ENCODE data around the gene CAMK2B.

CAMK2B gene

DNA sequence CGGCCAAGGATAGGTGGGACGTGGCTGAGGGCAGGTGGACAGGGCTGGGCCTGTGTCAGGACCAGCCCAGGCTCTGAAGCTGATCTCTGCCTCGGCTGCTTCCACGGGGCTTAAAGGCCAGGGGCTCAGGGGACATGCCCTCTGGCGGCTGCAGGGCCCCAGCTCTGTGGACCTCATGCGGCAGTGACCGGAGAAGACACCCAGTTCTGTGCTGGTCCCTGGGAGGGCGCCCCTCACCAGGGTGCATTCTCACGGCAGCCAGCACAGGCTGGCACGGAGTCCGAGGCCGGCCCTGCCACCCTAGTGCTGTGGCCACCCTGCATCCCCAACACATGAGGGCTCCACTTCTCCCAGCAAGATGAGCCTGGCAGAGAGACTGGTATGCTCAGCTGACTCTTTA is 94.3 kb downstream of the CAMK2B start:
- no peak overlapping the region for H3K9ac ChIP-seq (ENCODE audit: low read length)
- H4K20me1 ChIP-seq (ENCODE audit: insufficient read depth, low read length): no peaks in the 10 kb centered on the region
- no peaks in the 10 kb centered on the region for H3K9me2 ChIP-seq (replicated peaks; ENCODE audit: insufficient read depth, low read length)
- no peak overlapping the region for H3K4me2 ChIP-seq (ENCODE audit: low read depth, low read length)
- no peak overlapping the region for H3K4me3 ChIP-seq (ENCODE audit: low read length)
- H3K36me3 ChIP-seq (replicated peaks; ENCODE audit: insufficient read depth, low read length): no peaks in the 10 kb centered on the region
- no peaks in the 10 kb centered on the region for H3F3A ChIP-seq (ENCODE audit: insufficient read depth, low read length)
- H3K27ac ChIP-seq (ENCODE audit: low read length): no peak overlapping the region
- DNase-seq: no peak
- H3K9me3 ChIP-seq (replicated peaks; ENCODE audit: insufficient read depth, low read length): no peaks in the 10 kb centered on the region
- H2AFZ ChIP-seq (ENCODE audit: low read length): no peak overlapping the region
- peaks cover 88% of the 10 kb centered on the region for H3K27me3 ChIP-seq (replicated peaks; ENCODE audit: insufficient read depth, low read length)
- TF ChIP-seq EZH2 (optimal IDR thresholded peaks at IDR 0.05; ENCODE audit: low read depth, low read length) (no peak), EZH2phosphoT487 (IDR thresholded peaks at IDR 0.05; ENCODE audit: low read length) (no peak)
- TF ChIP-seq, protein P1, sequence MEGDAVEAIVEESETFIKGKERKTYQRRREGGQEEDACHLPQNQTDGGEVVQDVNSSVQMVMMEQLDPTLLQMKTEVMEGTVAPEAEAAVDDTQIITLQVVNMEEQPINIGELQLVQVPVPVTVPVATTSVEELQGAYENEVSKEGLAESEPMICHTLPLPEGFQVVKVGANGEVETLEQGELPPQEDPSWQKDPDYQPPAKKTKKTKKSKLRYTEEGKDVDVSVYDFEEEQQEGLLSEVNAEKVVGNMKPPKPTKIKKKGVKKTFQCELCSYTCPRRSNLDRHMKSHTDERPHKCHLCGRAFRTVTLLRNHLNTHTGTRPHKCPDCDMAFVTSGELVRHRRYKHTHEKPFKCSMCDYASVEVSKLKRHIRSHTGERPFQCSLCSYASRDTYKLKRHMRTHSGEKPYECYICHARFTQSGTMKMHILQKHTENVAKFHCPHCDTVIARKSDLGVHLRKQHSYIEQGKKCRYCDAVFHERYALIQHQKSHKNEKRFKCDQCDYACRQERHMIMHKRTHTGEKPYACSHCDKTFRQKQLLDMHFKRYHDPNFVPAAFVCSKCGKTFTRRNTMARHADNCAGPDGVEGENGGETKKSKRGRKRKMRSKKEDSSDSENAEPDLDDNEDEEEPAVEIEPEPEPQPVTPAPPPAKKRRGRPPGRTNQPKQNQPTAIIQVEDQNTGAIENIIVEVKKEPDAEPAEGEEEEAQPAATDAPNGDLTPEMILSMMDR (IDR thresholded peaks at IDR 0.05; ENCODE audit: low read length): no peak
- no peaks in the 10 kb centered on the region for H3K79me2 ChIP-seq (ENCODE audit: low read length)
- no peaks in the 10 kb centered on the region for H3K4me1 ChIP-seq (ENCODE audit: low read length)

DNA sequence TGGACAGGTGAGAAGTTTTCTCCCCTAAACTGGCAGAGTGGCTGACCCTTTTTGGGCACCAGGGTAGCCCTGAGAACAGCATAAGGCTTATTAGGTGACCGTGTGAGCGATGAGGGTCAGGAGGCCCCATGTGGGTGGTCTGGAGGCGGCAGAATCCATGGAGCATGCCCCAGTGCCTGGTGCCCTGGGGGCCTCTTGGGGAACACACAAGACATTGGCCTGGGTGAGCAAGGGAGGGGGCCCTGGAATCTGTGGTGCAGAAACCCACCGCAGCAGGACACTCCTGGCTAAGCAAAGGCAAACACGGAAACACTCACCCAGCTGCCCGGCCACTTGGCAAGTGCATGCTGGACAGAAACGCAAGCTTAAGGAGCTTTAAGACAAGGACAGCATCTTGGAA is 95.1 kb downstream of the CAMK2B start:
- Histone ChIP-seq H3K79me2 (ENCODE audit: low read length) (no peaks in the 10 kb centered on the region), H3K9me2 (replicated peaks; ENCODE audit: insufficient read depth, low read length) (no peaks in the 10 kb centered on the region), H3K27me3 (replicated peaks; ENCODE audit: insufficient read depth, low read length) (peaks cover 88% of the 10 kb centered on the region), H3K36me3 (replicated peaks; ENCODE audit: insufficient read depth, low read length) (no peaks in the 10 kb centered on the region), H3K4me2 (ENCODE audit: low read depth, low read length) (no peak overlapping the region), H3F3A (ENCODE audit: insufficient read depth, low read length) (no peaks in the 10 kb centered on the region), H3K4me1 (ENCODE audit: low read length) (no peaks in the 10 kb centered on the region), H2AFZ (ENCODE audit: low read length) (no peak overlapping the region), H3K27ac (ENCODE audit: low read length) (no peak overlapping the region), H3K9me3 (replicated peaks; ENCODE audit: insufficient read depth, low read length) (no peaks in the 10 kb centered on the region), H4K20me1 (ENCODE audit: insufficient read depth, low read length) (no peaks in the 10 kb centered on the region), H3K9ac (ENCODE audit: low read length) (no peak overlapping the region), H3K4me3 (ENCODE audit: low read length) (no peak overlapping the region)
- TF ChIP-seq EZH2phosphoT487 (IDR thresholded peaks at IDR 0.05; ENCODE audit: low read length) (no peak), EZH2 (optimal IDR thresholded peaks at IDR 0.05; ENCODE audit: low read depth, low read length) (no peak)
- TF ChIP-seq, protein P1 (IDR thresholded peaks at IDR 0.05; ENCODE audit: low read length): no peak
- DNase-seq: no peak

DNA sequence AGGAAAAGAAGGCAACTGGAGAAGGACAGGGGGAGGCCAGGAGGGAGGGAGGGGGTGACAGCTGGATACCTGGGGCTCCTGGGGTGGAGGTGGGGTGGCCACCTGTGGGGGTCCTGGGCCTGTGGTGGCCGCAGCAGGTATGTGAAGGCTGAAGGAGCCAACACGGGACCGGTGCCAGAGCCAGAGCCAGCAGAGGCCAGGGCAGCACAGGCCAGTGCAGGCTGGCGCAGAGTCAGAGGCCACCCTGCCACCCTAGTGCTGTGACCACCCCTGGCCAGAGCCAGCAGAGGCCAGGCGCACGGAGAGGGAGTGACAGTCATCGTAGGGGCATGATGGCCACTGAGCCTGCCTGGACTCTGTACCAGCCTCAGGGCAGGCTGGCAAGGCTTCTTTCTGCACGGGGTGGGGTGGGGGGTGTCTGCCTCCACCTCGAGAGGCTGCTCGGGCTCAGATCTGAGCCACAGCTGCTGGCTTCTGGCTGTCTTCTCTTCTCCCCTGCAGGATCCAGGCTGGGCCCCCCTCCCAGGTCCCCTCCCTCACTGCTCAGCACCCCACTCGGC is 95.8 kb downstream of the CAMK2B start:
- H3K9me2 ChIP-seq (replicated peaks; ENCODE audit: insufficient read depth, low read length): no peaks in the 10 kb centered on the region
- no peak overlapping the region for H3K4me2 ChIP-seq (ENCODE audit: low read depth, low read length)
- H3K4me3 ChIP-seq (ENCODE audit: low read length): no peak overlapping the region
- no peaks in the 10 kb centered on the region for H3F3A ChIP-seq (ENCODE audit: insufficient read depth, low read length)
- no peaks in the 10 kb centered on the region for H3K4me1 ChIP-seq (ENCODE audit: low read length)
- no peak overlapping the region for H3K9ac ChIP-seq (ENCODE audit: low read length)
- no peak overlapping the region for H3K27ac ChIP-seq (ENCODE audit: low read length)
- H3K79me2 ChIP-seq (ENCODE audit: low read length): no peaks in the 10 kb centered on the region
- H2AFZ ChIP-seq (ENCODE audit: low read length): no peak overlapping the region
- H3K36me3 ChIP-seq (replicated peaks; ENCODE audit: insufficient read depth, low read length): no peaks in the 10 kb centered on the region
- peaks cover 88% of the 10 kb centered on the region for H3K27me3 ChIP-seq (replicated peaks; ENCODE audit: insufficient read depth, low read length)
- TF ChIP-seq, protein P1 (IDR thresholded peaks at IDR 0.05; ENCODE audit: low read length): no peak
- TF ChIP-seq EZH2phosphoT487 (IDR thresholded peaks at IDR 0.05; ENCODE audit: low read length) (no peak), EZH2 (optimal IDR thresholded peaks at IDR 0.05; ENCODE audit: low read depth, low read length) (no peak)
- no peaks in the 10 kb centered on the region for H4K20me1 ChIP-seq (ENCODE audit: insufficient read depth, low read length)
- no peak for DNase-seq
- H3K9me3 ChIP-seq (replicated peaks; ENCODE audit: insufficient read depth, low read length): no peaks in the 10 kb centered on the region

Measured in MM.1S (cell line).